K562 (cell line): Measurements from ENCODE around the gene NTRK1. TPM values are rescaled to one million over a fixed set of nuclear protein-coding genes. Genes with fewer than 3 reads are reported as not detected.

Experiments
- CTBP1 ChIP-seq: fragments of 450-650 bp; IDR thresholded peaks from 2 replicates; pipeline ENCODE4 v1.6.1; 2016; ENCODE audit warnings: borderline replicate concordance
- EWSR1 ChIP-seq: fragments of 450-650 bp; IDR thresholded peaks from 2 replicates; pipeline ENCODE4 v1.6.1; 2018; ENCODE audit warnings: borderline replicate concordance, mild to moderate bottlenecking, low read depth, moderate library complexity; ENCODE audit not compliant: partially characterized antibody
- HCFC1 ChIP-seq: IDR thresholded peaks from 2 replicates; pipeline ENCODE4 v1.6.1; 2012; ENCODE audit warnings: low read depth, low read length, improper control_type of control experiment
- HNRNPUL1 ChIP-seq: fragments of 200-400 bp; formaldehyde crosslinking; IDR thresholded peaks from 2 replicates; pipeline ENCODE4 v1.6.1; 2017; ENCODE audit warnings: low read length
- KDM5B ChIP-seq: fragments of 200-600 bp; sonication (generic); IDR thresholded peaks from 2 replicates; pipeline ENCODE4 v1.6.1; 2012; ENCODE audit warnings: low read depth, mild to moderate bottlenecking, moderate library complexity, low read length, control low read depth, inconsistent platforms; ENCODE audit not compliant: insufficient replicate concordance
- MCM5 ChIP-seq: fragments of 450-650 bp; IDR thresholded peaks from 2 replicates; pipeline ENCODE4 v1.6.1; 2016; ENCODE audit warnings: low read depth
- MYNN ChIP-seq, 2 experiments: sonication (generic); formaldehyde crosslinking in 1 of 2; IDR thresholded peaks; 2 replicates each; pipeline versions ENCODE4 v1.5.0 to v1.6.1; 2016 to 2020; ENCODE audit warnings: antibody characterized with exemption in 1 of 2, missing genetic modification reagents in 1 of 2
- RNF2 ChIP-seq: sonication (generic); IDR thresholded peaks from 2 replicates; pipeline ENCODE4 v1.6.1; 2016
- SAP30 ChIP-seq: fragments of 200-600 bp; sonication (generic); IDR thresholded peaks from 2 replicates; pipeline ENCODE4 v1.6.1; 2012; ENCODE audit warnings: borderline replicate concordance, low read depth, mild to moderate bottlenecking, moderate library complexity, low read length, control low read depth, inconsistent platforms; ENCODE audit not compliant: insufficient read depth, poor library complexity, severe bottlenecking
- STAT5A ChIP-seq: IDR thresholded peaks from 2 replicates; pipeline ENCODE4 v1.6.1; 2012; ENCODE audit warnings: low read length, inconsistent platforms, borderline replicate concordance
- ZBTB7A ChIP-seq: IDR thresholded peaks from 2 replicates; pipeline ENCODE4 v1.6.1; 2011; ENCODE audit warnings: low read depth, mild to moderate bottlenecking, low read length, moderate library complexity, borderline replicate concordance; ENCODE audit not compliant: control insufficient read depth
- ZFP30 ChIP-seq: fragments of 250-450 bp; sonication (Bioruptor Pico); IDR thresholded peaks from 2 replicates; pipeline ENCODE4 v1.8.0; 2022; ENCODE audit warnings: moderate library complexity, mild to moderate bottlenecking, inconsistent platforms, borderline replicate concordance
- ZNF146 ChIP-seq: IDR thresholded peaks from one replicate; pipeline ENCODE4 v1.6.1; 2018; ENCODE audit warnings: missing compliant biosample characterization; ENCODE audit not compliant: unreplicated experiment
- ZZZ3 ChIP-seq: fragments of 450-650 bp; IDR thresholded peaks from 2 replicates; pipeline ENCODE4 v1.6.1; 2016; ENCODE audit warnings: antibody characterized with exemption, mild to moderate bottlenecking, moderate library complexity
- polyA plus RNA-seq, 8 experiments: library from polyadenylated mRNA; depleted of rRNA in 4 of 8; stranded (reverse) in 5 of 8; unstranded in 3 of 8; fragments of >200 nt; fragmentation: Nextera tagmentation in 2 of 8; fragmentation: Illumina TruSeq in 1 of 8; extraction: Ambion mirVana in 2 of 8; extraction: Trizol in 1 of 8; gene quantifications; 2 replicates each; pipeline versions ENCODE4 v1.2.1 to v1.2.3, GENCODE V29; 2011 to 2014; ENCODE audit warnings: inconsistent platforms in 1 of 8, missing spikeins in 1 of 8
- total RNA-seq, 7 experiments: library from RNA; depleted of rRNA in 6 of 7; stranded (reverse); fragments of >200 nt in 6 of 7; fragmentation: Illumina TruSeq in 2 of 7; extraction: Trizol in 2 of 7; gene quantifications; 2 replicates each; pipeline versions ENCODE4 v1.2.1 to v1.2.3, GENCODE V29; 2011 to 2021; ENCODE audit warnings: low replicate concordance in 1 of 7
- TF ChIP-seq, protein P1 (sequence below): sonication (generic); formaldehyde crosslinking; IDR thresholded peaks from 2 replicates; pipeline ENCODE4 v1.8.0; 2022; ENCODE audit warnings: mild to moderate bottlenecking, missing genetic modification reagents
- TF ChIP-seq, protein P2 (sequence below), 3 experiments: fragments of 200-800 bp in 1 of 3; sonication (Bioruptor generic) in 1 of 3; sonication (generic) in 1 of 3; formaldehyde crosslinking in 1 of 3; IDR thresholded peaks; 2 replicates each; pipeline versions ENCODE4 v1.6.1 to v1.8.0; 2016 to 2022; ENCODE audit warnings: mild to moderate bottlenecking in 2 of 3, missing compliant biosample characterization in 2 of 3, missing genetic modification characterization in 2 of 3, missing genetic modification reagents in 1 of 3
- TF ChIP-seq, protein P3 (sequence below): sonication (generic); formaldehyde crosslinking; IDR thresholded peaks from 2 replicates; pipeline ENCODE4 v1.8.0; 2022; ENCODE audit warnings: missing genetic modification reagents, mild to moderate bottlenecking, borderline replicate concordance
- TF ChIP-seq, protein P4 (sequence below): IDR thresholded peaks from 3 replicates; pipeline ENCODE4 v1.6.1; 2011; ENCODE audit warnings: borderline replicate concordance, mild to moderate bottlenecking; ENCODE audit not compliant: insufficient read length, insufficient read depth

Gene NTRK1
- total and polyA plus RNA-seq, 9 of the 15 experiments (the other 6 are each of a cell fraction or from before 2014, with no cell fraction given), result 0.46 to 30.0 (median 7.9) TPM

DNA sequence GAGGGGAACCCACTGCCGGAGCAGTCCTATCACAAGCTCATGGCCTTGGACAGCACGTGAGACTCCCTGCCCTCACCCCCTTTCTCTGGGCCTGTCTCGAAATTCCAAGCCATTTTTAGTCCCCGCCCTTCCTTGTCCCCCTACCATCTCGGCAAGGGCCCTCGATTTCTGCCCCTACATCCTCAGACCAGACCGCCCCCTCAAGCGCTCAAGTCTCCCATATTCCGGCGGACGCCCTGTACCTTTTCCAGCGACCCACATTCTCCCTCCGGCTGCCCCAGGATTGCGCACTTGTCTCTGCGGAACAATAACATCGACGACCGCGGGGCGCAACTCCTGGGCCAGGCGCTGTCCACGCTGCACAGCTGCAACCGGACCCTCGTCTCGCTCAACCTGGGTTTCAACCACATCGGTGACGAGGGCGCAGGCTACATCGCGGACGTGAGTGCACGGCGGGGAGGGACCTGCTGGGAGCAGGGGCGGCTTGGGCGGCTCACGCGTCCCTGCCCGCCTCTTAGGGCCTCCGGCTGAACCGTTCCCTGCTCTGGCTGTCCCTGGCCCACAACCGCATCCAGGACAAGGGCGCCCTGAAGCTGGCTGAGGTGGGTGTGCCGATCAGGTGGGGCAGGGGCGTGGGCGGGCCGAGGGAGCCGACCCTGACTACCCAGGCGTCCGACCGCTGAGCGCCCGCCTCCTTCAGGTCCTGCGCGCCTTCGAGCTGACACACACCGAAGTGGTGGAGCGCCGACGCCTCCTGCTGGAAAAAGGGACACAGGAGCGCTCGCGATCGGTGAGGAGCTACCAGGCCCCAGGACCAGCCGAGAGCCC lies 66.8 kb downstream of the NTRK1 start (continued):
- TF ChIP-seq, protein P1, sequence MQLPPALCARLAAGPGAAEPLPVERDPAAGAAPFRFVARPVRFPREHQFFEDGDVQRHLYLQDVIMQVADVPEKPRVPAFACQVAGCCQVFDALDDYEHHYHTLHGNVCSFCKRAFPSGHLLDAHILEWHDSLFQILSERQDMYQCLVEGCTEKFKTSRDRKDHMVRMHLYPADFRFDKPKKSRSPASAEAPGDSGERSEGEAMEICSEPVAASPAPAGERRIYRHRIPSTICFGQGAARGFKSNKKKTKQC (CRISPR knock-in tag), result no peak
- no peak for TF ChIP-seq MYNN (IDR thresholded peaks at IDR 0.05)
- no peak for TF ChIP-seq MYNN (CRISPR knock-in tag; IDR thresholded peaks at IDR 0.05)
- TF ChIP-seq RNF2, result no peak
- no peak for TF ChIP-seq ZNF146
- TF ChIP-seq, protein P2, sequence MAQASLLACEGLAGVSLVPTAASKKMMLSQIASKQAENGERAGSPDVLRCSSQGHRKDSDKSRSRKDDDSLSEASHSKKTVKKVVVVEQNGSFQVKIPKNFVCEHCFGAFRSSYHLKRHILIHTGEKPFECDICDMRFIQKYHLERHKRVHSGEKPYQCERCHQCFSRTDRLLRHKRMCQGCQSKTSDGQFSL (CRISPR knock-in tag; IDR thresholded peaks at IDR 0.05), result no peak; the same call in 1 of the 2 replicates
- TF ChIP-seq, protein P2 (tag; IDR thresholded peaks at IDR 0.05), result no peak
- no peak for TF ChIP-seq MCM5
- TF ChIP-seq ZFP30 (CRISPR knock-in tag), result no peak
- no peak for TF ChIP-seq HCFC1
- TF ChIP-seq, protein P3, sequence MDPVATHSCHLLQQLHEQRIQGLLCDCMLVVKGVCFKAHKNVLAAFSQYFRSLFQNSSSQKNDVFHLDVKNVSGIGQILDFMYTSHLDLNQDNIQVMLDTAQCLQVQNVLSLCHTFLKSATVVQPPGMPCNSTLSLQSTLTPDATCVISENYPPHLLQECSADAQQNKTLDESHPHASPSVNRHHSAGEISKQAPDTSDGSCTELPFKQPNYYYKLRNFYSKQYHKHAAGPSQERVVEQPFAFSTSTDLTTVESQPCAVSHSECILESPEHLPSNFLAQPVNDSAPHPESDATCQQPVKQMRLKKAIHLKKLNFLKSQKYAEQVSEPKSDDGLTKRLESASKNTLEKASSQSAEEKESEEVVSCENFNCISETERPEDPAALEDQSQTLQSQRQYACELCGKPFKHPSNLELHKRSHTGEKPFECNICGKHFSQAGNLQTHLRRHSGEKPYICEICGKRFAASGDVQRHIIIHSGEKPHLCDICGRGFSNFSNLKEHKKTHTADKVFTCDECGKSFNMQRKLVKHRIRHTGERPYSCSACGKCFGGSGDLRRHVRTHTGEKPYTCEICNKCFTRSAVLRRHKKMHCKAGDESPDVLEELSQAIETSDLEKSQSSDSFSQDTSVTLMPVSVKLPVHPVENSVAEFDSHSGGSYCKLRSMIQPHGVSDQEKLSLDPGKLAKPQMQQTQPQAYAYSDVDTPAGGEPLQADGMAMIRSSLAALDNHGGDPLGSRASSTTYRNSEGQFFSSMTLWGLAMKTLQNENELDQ, result no peak
- TF ChIP-seq CTBP1, result peak; percentile 38; the same call in 1 of the 2 replicates
- no peak; the same call in 1 of the 2 replicates for TF ChIP-seq ZBTB7A
- TF ChIP-seq, protein P4, sequence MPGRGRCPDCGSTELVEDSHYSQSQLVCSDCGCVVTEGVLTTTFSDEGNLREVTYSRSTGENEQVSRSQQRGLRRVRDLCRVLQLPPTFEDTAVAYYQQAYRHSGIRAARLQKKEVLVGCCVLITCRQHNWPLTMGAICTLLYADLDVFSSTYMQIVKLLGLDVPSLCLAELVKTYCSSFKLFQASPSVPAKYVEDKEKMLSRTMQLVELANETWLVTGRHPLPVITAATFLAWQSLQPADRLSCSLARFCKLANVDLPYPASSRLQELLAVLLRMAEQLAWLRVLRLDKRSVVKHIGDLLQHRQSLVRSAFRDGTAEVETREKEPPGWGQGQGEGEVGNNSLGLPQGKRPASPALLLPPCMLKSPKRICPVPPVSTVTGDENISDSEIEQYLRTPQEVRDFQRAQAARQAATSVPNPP, result no peak
- TF ChIP-seq HNRNPUL1, result no peak
- TF ChIP-seq KDM5B, result no peak
- TF ChIP-seq SAP30, result no peak
- TF ChIP-seq EWSR1, result no peak
- no peak for TF ChIP-seq STAT5A
- no peak for TF ChIP-seq ZZZ3
